Brain (organoid and tissue), 1 donor: ENCODE results near the gene CCR5. TPM values are rescaled to one million over a fixed set of nuclear protein-coding genes. Genes with fewer than 3 reads are reported as not detected.

ENCODE experiments used
- polyA plus RNA-seq: library from polyadenylated mRNA; stranded (reverse); fragments of 350-450 nt; fragmentation: Illumina TruSeq; extraction: RNeasy Lipid Tissue Mini Kit (QIAGEN cat#74804); gene quantifications from one replicate; pipeline ENCODE4 v1.2.3, GENCODE V29; 2015; ENCODE audit warnings: low read depth, low replicate concordance; ENCODE audit not compliant: insufficient read depth

The CCR5 gene
- polyA plus RNA-seq, 1 donor from 2014 or later: 0.08 TPM

Other genes with a start within 250 kb of the CCR5 start
- 1.3 TPM for gene CCR1, start 162.6 kb upstream of the CCR5 start, polyA plus RNA-seq
- gene CCR3, start 128.5 kb upstream of the CCR5 start, polyA plus RNA-seq: not detected
- not detected for gene CCR2, start 16.8 kb upstream of the CCR5 start, polyA plus RNA-seq
- 0.53 TPM for gene CCRL2, start 36.3 kb downstream of the CCR5 start, polyA plus RNA-seq
- gene LTF, start 94.0 kb downstream of the CCR5 start, polyA plus RNA-seq: 1.5 TPM
- gene RTP3, start 127.0 kb downstream of the CCR5 start, polyA plus RNA-seq: not detected
- 0.27 TPM for gene LRRC2, start 195.4 kb downstream of the CCR5 start, polyA plus RNA-seq
- gene FAM240A, start 241.6 kb downstream of the CCR5 start, polyA plus RNA-seq: not detected